RWPE1 (cell line): ENCODE measurements around the gene USP34.

Experiments used
- CTCF ChIA-PET: fragments of 350-600 bp; sonication (Branson Sonifier 250); formaldehyde crosslinking; extraction: SDS; loops from one replicate; lab custom pipeline; 2021; lab: Yijun Ruan, JAX
- POLR2A ChIA-PET: fragments of 400-600 bp; formaldehyde crosslinking; extraction: SDS; loops from one replicate; lab custom pipeline; 2020; ENCODE audit warnings: antibody characterized with exemption; ENCODE audit not compliant: low non-redundant PET; lab: Yijun Ruan, JAX
- DNase-seq: peaks from one replicate; pipeline ENCODE4 v3.0.0; 2012; ENCODE audit warnings: low spot score
- H3K27ac ChIP-seq: fragments of 450-650 bp; 2 replicates; pipeline ENCODE4 v1.5.1; 2017
- CTCF ChIP-seq: fragments of 450-650 bp; conservative IDR thresholded peaks from 2 replicates; pipeline ENCODE4 v1.5.1; 2017; ENCODE audit warnings: low read depth, mild to moderate bottlenecking

USP34 gene

GRCh38 chr2:61327173-61327572 is 143.7 kb downstream of the USP34 start:
- TF ChIP-seq CTCF: no peak
- H3K27ac ChIP-seq: no peak overlapping the region
- DNase-seq: no peak
- CTCF ChIA-PET: no interaction called here
- POLR2A ChIA-PET: no interaction called here

- no peak for DNase-seq
- ChIA-PET POLR2A (no interaction called here), CTCF (no interaction called here)
- TF ChIP-seq CTCF: no peak
- no peak overlapping the region for H3K27ac ChIP-seq
These were observed 144.5 kb downstream of the USP34 start for GRCh38 chr2:61326423-61326822.

- CTCF ChIA-PET: interaction anchor here (0.6 kb wide), 1 partner anchor 141 kb away, joined by 6 read pairs; no protein-coding TSS in a partner anchor
- POLR2A ChIA-PET: no interaction called here
- TF ChIP-seq CTCF: no peak
These were observed 150.7 kb downstream of the USP34 start for GRCh38 chr2:61320181-61320580.

GRCh38 chr2:61318553-61318952 is 152.3 kb downstream of the USP34 start:
- POLR2A ChIA-PET: no interaction called here
- H3K27ac ChIP-seq: no peak overlapping the region
- TF ChIP-seq CTCF: no peak
- CTCF ChIA-PET: no interaction called here
- DNase-seq: no peak

More at GRCh38 chr2:61320181-61320580, 150.7 kb downstream of the USP34 start:
- DNase-seq: no peak
- H3K27ac ChIP-seq: no peak overlapping the region

GRCh38 chr2:61295981-61296380 is 174.9 kb downstream of the USP34 start:
- DNase-seq: no peak
- TF ChIP-seq CTCF: no peak
- CTCF ChIA-PET: no interaction called here

GRCh38 chr2:61291851-61292575 is 178.9 kb downstream of the USP34 start:
- H3K27ac ChIP-seq: no peak overlapping the region
- TF ChIP-seq CTCF: no peak
- ChIA-PET POLR2A (interaction anchor here (0.6 kb wide), 1 partner anchor 8 kb away, joined by 4 read pairs; no protein-coding TSS in a partner anchor), CTCF (no interaction called here)
- no peak for DNase-seq

More at GRCh38 chr2:61295981-61296380, 174.9 kb downstream of the USP34 start:
- no peak overlapping the region for H3K27ac ChIP-seq
- POLR2A ChIA-PET: no interaction called here
